ENCODE results near the gene CLIC5.

Gene CLIC5

DNA sequence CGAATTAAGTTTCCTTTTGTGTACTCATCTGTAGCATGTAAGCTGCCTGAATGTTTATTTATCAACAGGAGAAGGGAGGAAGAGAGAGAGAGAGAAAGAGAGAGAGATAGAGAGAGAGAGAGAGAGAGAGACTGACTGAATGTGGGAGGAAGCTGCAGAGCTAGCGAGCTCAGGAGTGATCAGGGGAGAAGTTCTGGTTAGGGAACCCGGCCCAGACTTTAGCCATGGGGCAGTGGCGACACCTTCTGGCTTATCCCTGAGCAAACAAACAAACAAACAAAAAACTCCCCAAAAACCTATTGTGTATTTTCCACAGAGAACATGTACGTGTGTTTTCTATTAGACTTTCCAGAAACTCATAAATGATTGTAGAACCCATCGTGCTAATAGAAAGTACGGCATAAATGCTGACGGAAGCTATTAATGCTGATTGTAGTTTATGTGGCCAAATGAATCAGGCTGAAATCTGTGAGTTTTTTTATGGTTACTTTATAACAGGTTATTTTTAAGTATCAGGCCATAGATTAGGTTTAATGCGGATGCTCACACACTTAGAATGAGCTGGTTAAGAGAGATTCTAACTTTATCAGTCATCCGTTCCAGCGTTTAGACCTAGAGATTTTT, 92.8 kb downstream of the CLIC5 start:
- DNase-seq = peak; percentile 77

GRCh38 chr6:45921691-45922281, 93.9 kb downstream of the CLIC5 start:
- DNase-seq = no peak

DNA sequence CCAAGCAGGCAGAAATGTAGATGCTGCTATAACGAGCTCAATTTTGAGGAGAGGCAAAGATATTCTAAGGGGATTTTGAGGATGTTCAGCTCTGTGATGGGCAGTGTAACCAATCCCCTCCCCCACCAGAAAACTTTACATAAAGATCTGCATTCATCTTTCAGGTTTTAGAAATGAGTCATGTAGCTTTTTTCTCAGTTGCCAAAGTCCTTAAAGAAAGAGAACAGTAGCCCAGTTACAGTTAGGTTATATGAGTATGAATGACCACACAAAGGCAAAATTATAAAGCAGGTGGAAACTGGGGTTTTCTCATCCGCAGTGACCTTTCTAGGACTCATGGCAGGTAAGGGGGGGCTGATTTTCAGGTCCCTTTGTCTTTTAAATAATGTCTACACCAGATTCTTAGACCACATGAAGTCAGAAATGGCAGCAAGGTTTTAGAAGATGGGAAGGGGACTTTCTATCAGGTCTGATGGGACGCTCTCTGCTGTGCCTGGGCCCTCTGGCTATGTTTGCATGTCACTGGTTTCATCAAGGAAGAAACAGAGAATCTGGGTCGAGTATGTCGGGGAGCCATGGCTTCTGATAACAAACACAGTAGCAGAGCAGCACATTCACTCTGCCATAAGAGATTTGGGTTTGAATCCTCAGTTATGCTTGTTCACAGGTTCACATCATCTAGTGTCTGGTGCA, 94.7 kb downstream of the CLIC5 start:
- no peak for DNase-seq

- DNase-seq = no peak
Measured at GRCh38 chr6:45917439-45917838, 98.2 kb downstream of the CLIC5 start.

DNA sequence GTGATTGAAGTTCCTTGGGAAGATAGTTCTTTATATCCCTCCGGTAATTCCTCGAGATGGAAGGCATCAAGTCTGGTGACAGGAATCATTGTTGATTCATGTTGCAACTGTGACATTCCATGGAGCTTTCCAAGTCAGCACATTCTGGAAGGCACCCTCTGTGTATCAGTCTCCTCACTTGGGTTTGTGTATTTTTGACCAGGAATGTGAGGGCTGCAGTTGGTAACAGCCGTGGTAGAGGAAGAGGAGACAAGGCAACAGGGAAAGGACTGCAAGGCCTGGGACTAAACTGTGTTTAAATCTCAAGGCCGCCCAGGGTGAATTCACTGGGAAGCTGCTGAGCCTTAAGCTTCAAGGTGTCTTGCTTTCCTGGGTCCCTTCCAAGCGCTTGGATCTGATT, 99.0 kb downstream of the CLIC5 start:
- no peak for DNase-seq

DNA sequence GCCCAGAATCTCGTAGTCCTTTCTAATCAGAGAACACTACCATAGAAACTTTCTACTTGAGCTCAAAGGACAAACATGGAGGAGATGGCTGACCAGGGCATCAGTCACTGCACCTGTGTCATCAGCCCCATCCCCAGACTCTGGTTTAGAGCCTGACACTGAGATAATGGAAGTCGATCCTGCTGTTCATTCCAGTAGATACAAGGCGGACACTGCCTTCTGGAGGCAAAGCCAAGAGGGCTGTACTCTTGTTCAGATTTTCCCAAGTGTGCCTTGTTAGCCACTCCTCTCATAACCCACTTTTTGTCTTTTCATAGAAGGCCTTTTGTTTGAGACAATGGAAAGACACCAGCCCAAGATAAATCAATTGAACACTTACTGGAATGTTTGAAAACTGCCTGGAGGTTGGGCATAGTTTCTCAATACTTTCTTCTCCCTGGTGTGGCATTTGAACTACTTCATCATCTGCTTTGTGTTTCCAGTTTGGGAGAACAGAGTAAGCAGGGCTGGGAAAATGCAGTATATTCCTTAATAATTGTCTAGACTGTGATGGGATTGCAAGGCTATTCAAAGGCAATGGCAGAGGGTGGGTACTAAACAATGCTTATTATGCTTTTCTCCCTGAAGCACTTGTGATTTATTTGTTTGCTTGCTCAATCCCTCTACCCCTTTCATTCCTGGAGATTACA, 99.7 kb downstream of the CLIC5 start:
- no peak for DNase-seq

GRCh38 chr6:45911691-45912090, 104.0 kb downstream of the CLIC5 start:
- DNase-seq = no peak

DNA sequence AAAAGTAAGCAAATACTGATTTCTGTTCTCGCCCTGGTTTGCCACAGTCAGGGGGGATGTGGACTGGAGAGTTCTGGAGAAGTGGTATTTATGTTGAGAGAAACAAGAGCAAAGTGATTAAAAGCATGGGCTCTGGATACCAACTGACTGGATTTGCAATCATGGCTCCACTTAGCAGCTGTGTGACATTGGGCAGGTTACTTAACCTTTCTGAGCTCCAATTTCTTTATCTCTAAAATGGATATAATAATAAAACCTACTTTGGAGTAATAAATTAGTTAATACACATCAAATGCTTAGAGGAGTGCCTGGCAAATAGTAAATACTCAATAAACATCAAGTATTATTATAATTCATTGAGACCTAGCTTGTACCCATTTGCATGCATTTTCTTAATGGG, 111.7 kb downstream of the CLIC5 start:
- DNase-seq = no peak

GRCh38 chr6:45902984-45903383, 112.7 kb downstream of the CLIC5 start:
- no peak for DNase-seq

GRCh38 chr6:45901767-45902650, 113.7 kb downstream of the CLIC5 start:
- DNase-seq = peak; percentile 12

GRCh38 chr6:45900808-45901752, 114.6 kb downstream of the CLIC5 start:
- DNase-seq = no peak

DNA sequence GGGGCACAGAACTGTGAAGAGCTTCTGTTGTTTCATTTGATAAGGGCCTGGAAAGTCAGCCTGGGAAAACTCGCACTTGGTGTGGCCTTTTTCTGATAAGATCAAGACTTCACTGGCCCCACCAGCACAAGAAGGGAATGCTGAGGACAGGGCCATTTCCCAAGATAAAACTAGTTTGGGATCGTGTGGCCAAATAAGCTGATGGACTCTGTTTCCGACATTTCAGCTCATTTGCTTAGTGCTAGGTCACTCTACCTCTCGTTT, 116.0 kb downstream of the CLIC5 start:
- DNase-seq = no peak

DNA sequence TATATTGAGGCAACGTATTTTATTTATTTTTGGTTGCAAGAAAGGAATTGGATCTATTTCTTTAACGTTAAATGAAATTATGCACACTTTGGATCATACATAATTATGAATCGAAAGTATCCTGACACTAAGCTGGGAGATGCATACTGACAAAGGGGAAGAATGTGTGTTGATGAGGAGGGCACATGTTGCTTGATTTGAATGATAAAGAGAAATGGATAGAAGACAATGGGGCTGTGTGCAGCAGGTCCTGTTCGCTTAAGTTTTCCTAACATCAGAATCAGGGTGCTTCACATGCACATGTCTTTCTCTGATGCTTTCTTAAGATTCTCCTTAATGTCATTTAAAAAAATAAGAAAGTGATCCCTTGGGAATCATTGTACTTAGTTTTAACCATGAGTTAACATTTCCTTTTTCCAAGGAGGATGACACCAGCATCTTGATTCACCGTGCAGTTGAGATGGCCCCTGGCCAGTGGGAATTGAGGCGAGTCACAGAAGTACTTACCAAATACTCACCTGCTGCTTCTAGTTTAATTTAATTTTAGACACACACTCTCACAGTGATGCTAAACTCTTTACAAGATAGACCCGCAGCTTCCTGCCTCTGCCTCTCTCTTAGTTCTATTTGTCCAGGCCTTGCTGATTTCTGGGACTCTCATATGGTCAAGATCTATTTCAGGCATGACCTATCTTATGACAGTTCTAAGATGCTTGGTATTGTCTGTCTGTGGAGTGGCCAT, 116.5 kb downstream of the CLIC5 start:
- no peak for DNase-seq

DNA sequence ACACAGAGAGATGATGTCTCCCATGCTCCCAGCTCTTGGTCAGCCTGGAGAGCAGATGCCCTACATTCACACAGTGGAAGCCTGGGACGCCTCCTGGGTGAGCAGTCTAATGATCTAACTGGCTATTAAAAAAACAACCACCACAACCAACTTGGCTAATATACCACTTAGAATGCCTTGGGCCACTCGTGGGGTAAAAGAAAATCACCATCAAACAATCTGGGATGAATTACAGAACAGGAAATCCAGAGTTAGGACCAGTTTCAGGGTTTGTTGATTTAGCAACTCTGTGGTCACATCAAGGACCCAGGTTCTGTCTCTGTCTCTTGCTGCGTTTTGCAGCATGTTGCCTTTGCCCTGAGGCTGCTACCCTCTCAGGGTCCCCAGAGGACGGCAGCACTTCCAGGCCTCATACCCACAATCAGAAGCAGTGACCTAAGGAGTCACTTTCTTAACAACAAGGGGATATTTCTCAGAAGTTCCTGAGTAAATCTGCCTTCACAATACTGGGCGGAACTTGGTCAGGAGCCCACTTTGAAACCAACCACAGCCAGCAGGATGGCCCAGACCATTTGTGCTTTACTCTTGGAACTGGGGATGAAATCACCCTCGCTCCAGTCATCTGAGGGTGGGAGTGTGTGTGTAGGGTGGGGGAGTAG, 118.7 kb downstream of the CLIC5 start:
- peak; percentile 56 for DNase-seq

GRCh38 chr6:45895569-45895968, 120.1 kb downstream of the CLIC5 start:
- no peak for DNase-seq

DNA sequence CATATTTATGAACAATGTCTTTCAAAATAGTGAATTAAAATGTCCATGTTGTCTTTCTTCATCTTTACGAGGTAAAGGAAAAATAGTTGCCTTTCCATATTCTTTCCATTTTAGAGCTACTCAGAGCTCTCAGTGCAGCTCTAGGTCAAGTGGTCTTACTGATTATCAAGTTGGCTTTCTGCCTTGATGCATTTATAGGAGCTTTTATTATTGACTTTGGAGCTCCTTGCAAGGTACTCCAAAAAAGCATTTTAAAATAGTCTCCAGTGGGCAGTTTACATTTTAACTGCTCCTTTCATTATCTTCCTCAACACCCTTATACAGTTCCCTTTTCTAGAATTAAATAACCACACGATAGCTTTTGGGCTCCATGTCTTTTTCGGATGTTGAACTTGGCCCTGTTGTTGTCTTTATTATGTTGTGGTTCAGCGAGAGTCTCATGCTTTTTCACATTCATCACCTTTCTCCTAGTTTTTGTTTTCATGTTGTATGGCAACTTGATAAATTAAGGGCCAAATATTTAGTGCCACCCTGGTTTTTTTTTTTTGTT, 122.9 kb downstream of the CLIC5 start:
- peak; percentile 97 for DNase-seq

- DNase-seq = peak; percentile 63
Measured at GRCh38 chr6:45892196-45892595, 123.5 kb downstream of the CLIC5 start.

- DNase-seq = no peak
Measured at GRCh38 chr6:45886776-45887175, 128.9 kb downstream of the CLIC5 start.

- no peak for DNase-seq
Measured at GRCh38 chr6:45884336-45884735, 131.3 kb downstream of the CLIC5 start.

DNA sequence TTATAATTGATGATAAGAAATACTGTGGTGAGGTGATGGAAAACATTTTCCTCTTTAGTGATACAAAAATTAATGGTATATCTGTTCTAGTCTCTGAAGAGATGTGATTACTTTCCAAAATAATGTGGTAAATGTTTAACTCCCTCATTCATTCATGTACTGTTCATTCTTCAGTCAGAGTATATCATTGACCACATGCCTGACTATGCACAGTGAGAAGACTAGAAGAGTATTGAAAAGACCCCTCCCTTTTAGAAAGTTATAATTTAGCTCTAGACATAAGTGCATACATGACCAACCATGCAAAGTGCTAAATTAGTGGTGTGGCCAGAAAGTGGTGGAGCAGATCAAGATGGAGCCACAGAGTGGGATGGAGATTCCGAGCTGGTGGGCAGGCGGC, 133.0 kb downstream of the CLIC5 start:
- DNase-seq = no peak

Data from DMS79 treated with DMSO at 0.1 percent for 48 hours (cell line).